Left cardiac atrium (tissue), 4 donors: ENCODE data around the gene TNRC6B. TPM values are rescaled to one million over a fixed set of nuclear protein-coding genes. Genes with fewer than 3 reads are reported as not detected.

ENCODE experiments used
- ATAC-seq, 2 donors: fragments of 200-7000 bp; cut with Tn5 transposase; one replicate each; pipeline ENCODE4 v1.9.1; 2020; ENCODE audit warnings: mild to moderate bottlenecking in 2 of 2, moderate library complexity in 2 of 2
- DNase-seq: peaks from one replicate; pipeline ENCODE4 v3.0.0-alpha.2; 2020
- intact Hi-C, 2 donors: fragments of 100-400 bp; cut with DNase I; formaldehyde crosslinking; loops; one replicate each; pipeline versions ENCODE4 v1.14.1 to v1.15.1; 2022 to 2023
- total RNA-seq, 2 donors: library from RNA; stranded (reverse); fragmentation: NEBNext Ultra II Directional; extraction: Animal tissue kit (Norgen Biotek cat#: 25700); gene quantifications; one replicate each; pipeline ENCODE4 v1.2.1, GENCODE V29; 2021
- donor health status: DM: no; HTN: yes; CAD: no.
- donor health status: DM: no; HTN: yes; CAD: no; lungs with severe emphysema.
- donor health status: DM: yes; HTN: yes; CAD: no.
- donor health status: Dilated cardiomyopathy.

The TNRC6B gene
- total RNA-seq, 2 donors from 2014 or later = 30.6 to 39.8 TPM

DNA sequence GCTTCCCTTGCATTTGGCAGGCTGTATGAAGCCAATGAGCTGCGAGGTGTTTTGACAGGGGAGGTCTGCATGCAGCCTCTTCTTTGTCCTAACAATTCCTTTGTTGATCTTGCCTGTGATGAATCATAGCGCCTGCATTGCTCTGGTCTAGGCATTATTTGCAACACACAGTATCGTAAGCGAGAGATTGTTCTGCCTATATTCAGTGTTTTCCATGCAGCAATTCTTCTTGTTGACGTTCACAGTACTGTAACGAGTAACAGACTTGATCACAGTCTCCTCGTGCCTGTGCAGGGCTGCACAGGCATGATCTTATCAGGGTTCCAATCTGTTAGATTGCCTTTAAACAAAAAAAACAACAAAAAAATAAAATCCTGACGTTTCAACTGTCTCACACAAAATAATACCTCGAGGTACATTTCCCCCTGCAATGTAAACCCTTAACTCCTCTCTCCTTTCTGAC is 154.6 kb downstream of the TNRC6B start:
- DNase-seq (no peak), ATAC-seq (no peak)
- intact Hi-C loops = no loop called here

DNA sequence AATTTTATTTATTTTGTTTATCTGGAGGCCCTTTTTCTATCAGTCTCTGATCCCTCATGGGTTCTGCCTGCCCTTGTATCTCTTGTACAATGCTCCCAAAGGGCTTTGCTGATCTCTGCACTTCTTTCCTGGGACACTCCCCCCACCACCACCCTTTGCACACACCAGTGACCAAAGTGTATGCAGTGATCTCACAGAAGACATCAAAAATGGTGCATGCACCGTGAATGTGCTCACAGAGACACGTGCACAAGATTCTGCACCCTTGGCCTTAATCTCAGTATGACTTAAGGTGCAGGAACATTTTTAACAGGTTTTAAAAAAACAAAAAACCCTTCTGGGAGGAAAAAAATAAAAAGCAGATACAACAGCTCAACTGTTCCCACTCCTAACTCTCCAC is 156.3 kb downstream of the TNRC6B start:
- ATAC-seq (no peak), DNase-seq (no peak)
- intact Hi-C loops = no loop called here

DNA sequence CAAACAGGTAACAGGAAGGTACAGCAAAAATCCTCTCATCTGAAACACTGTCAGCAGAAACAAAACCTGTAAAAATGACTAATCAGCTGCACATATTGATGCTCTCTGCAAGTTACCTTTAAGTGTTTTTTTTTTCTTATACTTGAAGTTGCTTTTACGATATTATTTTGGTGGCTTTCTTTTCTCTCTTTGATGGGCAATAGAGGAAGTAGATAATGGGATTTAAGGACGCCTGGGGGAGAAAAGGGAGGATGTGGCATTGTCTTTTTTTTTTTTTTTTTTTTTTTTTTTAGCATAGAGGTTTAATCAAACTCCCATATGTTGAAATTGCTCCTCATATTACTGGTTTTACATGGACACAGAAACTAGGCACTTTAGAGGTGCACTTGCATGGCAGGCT is 157.2 kb downstream of the TNRC6B start:
- ATAC-seq = no peak
- intact Hi-C loops = no loop called here
- DNase-seq = no peak

DNA sequence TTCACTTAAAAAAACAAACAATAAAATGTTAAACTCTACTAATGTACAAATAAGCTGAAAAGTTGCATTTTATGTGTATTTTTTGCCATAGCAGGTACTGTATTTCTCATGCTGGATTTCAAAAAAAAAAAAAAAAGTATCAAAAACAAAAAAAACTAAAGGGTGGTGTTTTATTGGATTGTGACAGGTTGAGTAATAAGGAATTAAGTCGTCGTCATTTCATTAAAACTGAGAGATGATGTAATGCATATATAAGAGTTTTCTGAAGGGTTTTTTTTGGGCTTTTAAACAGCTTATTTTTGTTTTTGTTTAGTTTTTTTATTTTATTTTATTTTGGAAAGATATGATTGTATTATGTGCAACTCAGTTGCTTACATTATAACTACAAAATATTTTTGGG is 157.6 kb downstream of the TNRC6B start:
- intact Hi-C loops = no loop called here
- ATAC-seq (no peak), DNase-seq (no peak)

DNA sequence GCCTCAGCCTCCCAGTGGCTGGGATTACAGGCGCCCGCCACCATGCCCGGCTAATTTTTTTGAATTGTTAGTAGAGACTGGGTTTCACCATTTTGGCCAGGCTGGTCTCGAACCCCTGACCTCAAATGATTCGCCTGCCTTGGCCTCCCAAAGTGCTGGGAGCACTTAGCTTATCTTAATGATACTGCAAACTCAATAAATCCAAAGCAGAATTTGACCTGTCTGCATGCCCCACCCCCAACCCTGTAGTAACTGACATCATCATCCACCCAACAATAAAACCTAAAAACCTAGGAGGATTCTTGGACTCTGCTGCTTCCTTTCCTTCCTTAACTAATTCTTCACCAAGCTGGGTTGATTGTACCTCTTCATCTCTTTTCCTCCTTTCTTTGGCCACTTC is 162.3 kb downstream of the TNRC6B start:
- no peak for DNase-seq
- ATAC-seq = no peak
- intact Hi-C loops = no loop called here

DNA sequence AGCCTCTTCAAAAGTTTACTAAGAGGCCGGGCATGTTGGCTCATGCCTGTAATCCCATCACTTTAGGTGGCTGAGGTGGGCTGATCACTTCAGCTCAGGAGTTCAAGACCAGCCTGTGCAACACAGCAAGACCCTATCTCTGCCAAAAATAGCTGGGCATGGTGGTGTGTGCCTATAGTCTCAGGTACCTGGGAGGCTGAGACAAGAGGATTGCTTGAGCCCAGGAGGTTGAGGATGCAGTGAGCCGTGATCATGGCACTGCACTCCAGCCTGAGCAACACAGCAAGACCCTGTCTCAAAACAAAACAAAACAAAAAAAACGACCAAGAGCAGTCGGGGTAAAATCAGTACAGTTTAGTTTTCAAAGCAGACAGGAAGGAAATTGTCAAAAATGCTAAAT is 163.9 kb downstream of the TNRC6B start:
- ATAC-seq (no peak), DNase-seq (no peak)
- intact Hi-C loops = no loop called here

DNA sequence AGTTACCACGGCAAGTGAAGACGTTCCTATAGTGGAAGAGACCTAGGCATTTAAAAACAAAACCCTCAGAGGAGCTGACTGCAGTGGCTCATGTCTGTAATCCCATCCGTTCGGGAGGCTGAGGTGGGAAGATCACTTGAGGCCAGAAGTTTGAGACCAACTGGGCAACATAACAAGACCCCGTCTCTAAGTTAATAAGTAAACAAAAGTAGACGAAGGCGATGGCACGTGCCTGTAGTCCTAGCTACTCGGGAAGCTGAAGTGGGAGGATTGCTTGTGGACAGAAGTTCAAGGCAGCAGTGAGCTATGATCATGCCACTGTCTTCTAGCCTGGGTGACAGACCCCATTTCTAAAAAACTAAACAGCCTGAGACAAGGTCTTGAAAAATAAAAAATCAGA is 164.8 kb downstream of the TNRC6B start:
- intact Hi-C loops = no loop called here
- ATAC-seq (no peak), DNase-seq (no peak)

DNA sequence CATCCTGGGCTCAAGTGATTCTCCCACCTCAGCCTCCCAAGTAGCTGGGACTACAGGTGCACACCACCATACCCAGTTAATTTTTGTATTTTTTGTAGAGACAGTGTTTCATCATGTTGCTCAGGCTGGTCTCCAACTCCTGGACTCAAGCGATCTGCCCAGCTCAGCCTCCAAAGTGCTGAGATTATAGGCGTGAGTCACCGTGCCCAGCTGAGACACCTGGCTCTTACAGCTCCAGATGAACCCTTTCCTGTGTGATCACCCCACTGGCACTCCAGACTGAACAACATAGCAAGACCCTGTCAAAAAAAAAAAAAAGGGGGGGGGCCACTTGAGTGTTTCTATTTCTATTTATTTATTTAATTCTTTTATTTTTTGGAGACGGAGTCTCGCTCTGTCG is 167.5 kb downstream of the TNRC6B start:
- DNase-seq = no peak
- ATAC-seq = no peak
- intact Hi-C loops = no loop called here

DNA sequence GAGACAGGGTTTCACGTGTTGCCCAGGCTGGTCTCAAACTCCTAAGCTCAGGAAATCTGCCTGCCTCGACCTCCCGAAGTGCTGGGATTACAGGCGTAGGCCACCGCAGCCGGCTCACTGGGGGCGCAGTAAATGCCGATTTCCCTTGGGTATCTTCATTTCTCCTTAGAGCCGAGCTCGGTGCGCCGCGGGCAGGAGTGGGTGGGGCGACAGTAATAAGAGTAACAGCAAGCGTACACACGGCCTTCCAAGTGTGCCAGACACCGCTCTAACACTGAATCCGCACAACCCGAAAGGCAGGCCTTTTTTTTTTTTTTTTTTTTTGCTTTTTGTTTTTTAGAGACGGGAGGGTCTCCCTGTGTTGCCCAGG is 168.1 kb downstream of the TNRC6B start:
- ATAC-seq (peak; percentile 24 to 50), DNase-seq (no peak)
- intact Hi-C loops = loop anchor here in 1 of 2 donors (2.0 kb wide), 1 partner anchor 301 kb away; no protein-coding TSS in a partner anchor

DNA sequence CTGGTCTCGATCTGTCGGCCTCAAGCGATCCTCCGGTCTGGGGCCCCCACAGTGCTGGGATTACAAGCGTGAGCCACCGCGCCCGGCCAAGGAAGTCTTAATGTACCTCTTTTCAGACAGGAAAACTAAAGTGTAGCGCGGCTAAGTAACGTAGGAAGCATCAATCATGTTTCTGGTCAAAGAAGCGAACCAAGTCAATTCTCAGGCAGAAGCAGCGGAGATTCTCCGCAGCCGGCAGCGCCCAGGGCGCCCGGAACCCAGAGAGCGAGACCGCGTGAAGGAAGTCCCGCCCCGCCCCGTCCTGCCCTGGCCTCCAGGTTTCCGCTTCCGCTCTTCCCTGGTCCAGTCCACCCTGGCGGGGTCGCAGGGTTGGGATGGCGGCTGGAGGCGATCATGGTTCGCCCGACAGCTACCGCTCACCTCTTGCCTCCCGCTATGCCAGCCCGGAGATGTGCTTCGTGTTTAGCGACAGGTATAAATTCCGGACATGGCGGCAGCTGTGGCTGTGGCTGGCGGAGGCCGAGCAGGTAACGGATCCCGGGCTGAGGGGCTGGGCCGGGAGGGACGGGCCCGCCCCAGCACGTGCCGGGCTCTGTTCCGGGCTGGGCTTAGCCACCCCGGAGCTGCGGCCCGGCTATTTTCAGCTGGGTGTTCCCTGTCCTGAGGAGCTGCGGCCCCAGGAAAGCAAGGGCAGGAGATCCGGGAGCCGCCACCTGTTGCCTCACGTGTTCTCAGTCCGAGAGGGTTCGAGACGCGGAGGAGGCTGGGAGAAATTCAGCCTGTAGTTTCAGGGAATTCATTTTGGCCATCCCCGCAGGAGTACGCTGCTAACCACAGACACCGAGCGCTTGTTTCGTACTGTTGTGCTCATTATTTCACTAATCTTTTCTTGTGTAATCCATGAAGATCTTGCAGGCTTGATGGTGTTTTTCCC is 168.7 kb downstream of the TNRC6B start, which contains the start of gene ADSL:
Gene ADSL, plus strand, starts transcription at position 316 of the 934 bp plus-strand sequence. Its CDS starts 59 bp downstream, at position 375.
- intact Hi-C loops = loop anchor here in 1 of 2 donors (2.0 kb wide), 1 partner anchor 302 kb away; no protein-coding TSS in a partner anchor
- DNase-seq (peak; percentile 93), ATAC-seq (peak; percentile 99)

DNA sequence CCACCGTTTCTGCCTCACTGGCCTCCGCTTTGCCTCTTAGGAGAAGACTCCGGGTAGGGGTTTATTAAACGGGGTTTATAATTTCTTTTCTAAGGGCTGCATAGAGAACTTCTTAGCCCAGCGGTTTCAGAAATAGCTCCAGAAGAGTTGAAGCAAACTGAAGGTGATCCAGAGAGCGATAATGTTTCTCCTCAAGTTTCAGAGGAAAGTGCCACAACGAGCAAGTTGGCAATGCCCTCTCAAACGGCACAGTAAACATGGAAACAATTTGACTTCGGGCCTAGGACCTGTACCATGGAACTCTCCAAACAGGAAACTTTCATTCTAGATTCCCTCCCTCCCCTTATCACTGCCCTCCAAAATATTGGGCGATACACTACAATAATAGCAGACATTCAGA is 169.6 kb downstream of the TNRC6B start:
- no peak for DNase-seq
- ATAC-seq = no peak
- intact Hi-C loops = loop anchor here in 1 of 2 donors (2.0 kb wide), 1 partner anchor 302 kb away; no protein-coding TSS in a partner anchor

DNA sequence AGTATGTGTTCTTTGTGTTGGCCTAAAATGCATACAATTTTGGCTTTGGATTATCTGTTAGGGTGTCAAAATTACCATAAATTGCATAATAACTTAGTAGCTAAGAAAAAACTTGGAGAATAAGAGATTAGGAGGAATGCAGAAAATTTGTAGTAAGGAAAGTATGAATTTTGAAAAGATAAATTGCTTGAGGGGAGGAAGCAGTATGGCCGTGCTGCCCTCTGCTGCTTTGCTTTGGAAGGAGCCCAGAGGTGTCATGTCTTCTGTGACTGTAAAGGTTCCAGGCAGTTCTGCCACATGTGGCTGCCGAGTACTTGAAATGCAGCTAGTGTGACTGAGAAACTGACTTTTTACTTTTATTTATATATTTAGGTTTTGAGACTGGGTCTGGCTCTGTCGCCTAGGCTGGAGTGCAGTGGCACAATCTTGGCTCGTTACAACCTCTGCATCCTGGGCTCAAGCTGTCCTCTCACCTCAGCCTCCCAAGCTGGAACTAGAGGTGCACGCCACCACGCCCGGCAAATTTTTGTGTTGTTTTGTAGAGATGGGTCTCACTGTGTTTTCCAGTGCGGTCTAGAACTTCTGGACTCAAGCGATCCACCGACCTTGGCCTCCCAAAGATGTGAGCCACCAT is 170.4 kb downstream of the TNRC6B start:
- intact Hi-C loops = no loop called here
- ATAC-seq (no peak), DNase-seq (peak; percentile 54)

DNA sequence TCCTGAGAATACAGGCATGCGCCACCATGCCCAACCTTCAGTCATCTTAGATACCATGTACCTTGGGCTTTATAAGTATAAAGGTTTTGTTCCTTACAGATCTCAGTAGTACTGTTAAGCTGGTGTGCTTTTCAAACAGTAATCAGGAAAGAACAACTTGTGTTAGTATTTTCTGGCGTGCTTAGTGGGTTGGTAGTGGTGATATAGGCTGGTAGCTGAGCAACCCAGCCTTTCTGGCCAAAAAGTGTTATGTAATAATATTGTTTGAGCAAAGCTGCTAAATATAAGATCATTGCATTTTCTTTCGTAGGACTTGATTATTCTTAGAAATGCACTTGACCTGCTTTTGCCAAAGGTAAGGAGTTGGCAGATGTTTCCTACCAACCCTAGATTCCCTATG is 175.0 kb downstream of the TNRC6B start:
- DNase-seq (no peak), ATAC-seq (no peak)
- intact Hi-C loops = no loop called here

DNA sequence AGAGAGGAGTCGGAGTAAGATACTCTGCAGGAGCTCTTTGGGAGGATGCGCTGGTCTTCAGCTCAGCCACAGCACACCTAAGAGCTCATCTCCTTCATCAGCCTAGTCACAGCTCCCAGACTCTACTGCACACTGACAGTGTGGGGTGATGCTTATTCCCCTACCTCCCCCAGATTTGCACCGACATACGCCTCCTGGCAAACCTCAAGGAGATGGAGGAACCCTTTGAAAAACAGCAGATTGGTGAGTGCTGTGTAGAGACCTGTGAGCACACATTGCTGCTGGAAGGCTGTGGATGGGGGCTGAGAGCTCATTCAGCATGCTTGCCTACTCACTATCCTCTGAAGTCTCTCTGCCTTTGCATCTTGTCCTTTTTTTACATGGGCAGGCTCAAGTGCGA is 183.4 kb downstream of the TNRC6B start:
- ATAC-seq (no peak), DNase-seq (no peak)
- intact Hi-C loops = no loop called here

DNA sequence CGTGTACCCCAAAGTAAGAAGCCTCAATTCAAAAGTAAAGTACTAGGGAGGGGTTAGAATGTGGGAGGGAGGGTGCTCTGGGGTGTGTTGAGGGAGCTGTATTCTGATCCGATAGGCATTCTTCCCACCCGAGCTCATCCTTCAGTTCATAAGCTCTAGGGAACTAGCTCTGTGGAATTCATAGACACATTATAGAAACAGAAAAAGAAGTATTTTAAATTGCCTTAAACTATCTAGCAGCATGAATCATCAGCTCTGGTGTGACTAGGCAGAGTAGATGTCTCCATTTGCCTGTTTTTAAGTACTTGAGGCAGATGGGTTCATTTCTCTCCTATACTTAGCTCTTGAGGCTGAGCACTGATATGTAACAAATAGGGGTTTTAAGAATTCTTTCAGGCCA is 185.3 kb downstream of the TNRC6B start:
- DNase-seq = no peak
- intact Hi-C loops = no loop called here
- ATAC-seq = no peak

DNA sequence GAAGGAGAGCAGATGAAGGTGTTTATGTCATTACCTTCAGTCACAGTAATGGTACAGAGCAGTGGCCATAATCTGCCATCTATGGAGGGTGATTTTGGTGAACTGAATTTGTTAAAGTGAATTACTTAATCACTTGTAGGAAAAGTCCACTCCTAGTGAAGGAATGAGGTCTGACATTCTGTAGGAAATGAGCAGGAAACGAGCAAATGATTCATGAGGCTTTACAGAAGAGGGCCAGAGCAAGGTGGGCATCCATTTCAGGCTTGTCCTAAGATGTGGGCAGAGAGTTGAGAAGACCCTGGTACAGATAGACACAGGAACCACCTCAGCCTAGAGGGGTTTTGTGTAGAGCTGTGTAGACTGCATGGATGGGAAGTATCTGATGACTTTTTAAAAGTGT is 186.7 kb downstream of the TNRC6B start:
- no peak for DNase-seq
- ATAC-seq = no peak
- intact Hi-C loops = no loop called here

DNA sequence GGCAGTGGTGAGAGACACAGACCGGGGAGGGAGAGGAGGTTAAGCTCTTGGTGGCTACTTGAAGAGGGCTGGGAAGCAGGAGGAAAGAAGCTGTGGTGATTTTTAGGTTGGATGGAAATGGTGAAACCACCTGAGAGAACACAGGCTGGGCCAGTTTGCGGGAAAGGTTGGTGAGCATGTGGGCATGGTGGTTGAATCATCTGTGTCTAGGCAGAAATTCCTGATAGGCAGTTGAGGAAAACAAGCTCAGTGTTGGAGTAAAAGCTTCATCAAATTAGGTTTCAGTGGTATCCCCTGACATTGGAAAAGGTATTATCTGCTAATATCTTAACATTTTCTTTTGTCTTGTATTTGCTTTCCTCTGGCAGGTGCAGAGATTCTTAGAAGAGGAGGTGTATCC is 188.3 kb downstream of the TNRC6B start:
- no peak for ATAC-seq
- intact Hi-C loops = no loop called here
- no peak for DNase-seq

DNA sequence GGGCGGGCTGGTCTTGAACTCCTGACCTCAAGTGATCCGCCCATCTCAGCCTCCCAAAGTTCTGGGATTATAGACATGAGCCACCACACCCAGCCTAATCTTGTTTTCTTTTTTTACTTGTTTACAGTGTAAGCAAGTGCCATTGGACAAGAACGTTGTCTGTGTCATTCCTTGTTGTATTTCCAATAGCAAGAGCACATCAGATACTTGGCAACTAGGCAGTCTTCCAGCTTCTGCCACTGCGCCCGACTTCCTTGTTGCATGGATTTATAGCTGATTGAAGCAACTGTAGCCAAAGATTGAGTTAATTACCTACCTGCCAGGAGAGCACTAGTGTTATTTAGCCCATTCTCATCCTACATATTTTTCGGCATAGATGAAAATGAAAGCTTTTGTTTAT is 189.6 kb downstream of the TNRC6B start:
- ATAC-seq = no peak
- intact Hi-C loops = no loop called here
- no peak for DNase-seq

DNA sequence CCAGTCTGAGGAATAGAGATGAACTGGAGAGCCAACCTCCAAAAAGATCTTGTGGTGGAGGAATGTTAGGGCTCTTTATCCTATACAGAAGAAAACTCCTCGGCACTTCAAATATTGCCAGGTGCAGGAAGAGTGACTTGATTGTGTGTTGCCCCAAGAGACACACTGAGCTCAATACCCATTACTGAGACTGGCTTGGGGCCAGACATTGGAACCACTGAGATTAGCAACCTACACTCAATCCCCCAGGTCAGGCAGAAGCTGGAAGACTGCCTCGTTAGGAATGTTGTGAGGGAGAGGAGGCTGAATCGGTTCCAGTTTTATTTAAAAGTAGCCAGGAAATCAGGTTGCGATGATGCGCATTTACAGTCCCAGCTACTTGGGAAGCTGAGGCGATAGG is 190.3 kb downstream of the TNRC6B start:
- intact Hi-C loops = no loop called here
- DNase-seq (no peak), ATAC-seq (no peak)

DNA sequence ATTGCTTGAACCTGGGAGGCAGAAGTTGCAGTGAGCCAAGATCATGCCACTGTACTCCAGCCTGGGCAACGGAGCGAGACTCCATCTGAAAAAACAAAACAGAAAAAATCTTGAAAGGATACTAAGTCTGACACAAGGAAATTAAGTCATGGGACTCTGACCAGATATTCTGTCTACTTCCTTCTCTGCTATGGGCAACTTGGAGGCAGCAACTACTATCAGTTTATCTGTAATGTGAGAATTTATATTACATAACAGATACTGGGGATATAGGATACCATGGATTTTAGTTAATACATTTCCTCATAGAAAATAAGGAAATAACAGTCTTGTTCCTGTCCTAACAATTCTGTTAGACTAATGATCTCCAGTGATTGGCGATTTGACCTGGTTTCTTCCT is 191.1 kb downstream of the TNRC6B start:
- no peak for DNase-seq

More for the DNA sequence above, 191.1 kb downstream of the TNRC6B start:
- intact Hi-C loops = no loop called here
- ATAC-seq = no peak
